ENCODE results near the gene DNAH6.

Gene DNAH6

DNA sequence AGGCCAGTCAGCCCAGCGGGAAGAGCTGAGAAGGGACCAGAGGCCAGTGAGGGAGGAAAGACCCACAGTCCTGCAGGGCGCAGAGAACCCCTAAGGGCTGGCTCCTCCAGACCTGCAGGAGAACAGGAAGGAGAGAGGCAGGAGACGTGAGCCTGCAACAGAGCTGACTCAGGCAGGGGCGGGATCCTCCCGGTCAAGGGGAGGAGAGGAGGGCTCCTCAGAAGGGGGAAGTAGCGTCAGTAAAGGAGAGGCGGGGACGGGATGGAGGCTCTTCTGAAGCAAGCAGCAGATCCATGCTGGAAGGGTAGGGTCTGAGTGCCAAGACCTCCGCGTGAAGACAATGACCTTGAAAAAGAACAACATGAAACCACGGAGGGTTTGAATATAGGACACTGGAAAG, 313.8 kb downstream of the DNAH6 start:
- Histone ChIP-seq H3K27me3 (ENCODE audit: control insufficient read depth in 1 of 2, insufficient read depth in 1 of 2, low read length in 2 of 2) (peaks cover 4 to 17% of the 10 kb centered on the region in 2 experiments), H4K91ac (ENCODE audit: low read length) (no peak overlapping the region), H3K36me3 (ENCODE audit: control insufficient read depth in 1 of 2, insufficient read depth in 2 of 2, low read depth in 1 of 2, low read length in 2 of 2) (peaks cover 0 to 3% of the 10 kb centered on the region in 2 experiments), H3K4me2 (ENCODE audit: low read length, poor library complexity, severe bottlenecking) (no peak overlapping the region), H3K18ac (ENCODE audit: low read depth in 1 of 2, low read length in 2 of 2) (no peak overlapping the region), H3K79me1 (replicated peaks; ENCODE audit: low read length, poor library complexity, severe bottlenecking) (no peaks in the 10 kb centered on the region), H2BK15ac (ENCODE audit: low read depth, poor library complexity, severe bottlenecking) (no peak overlapping the region), H3K23ac (ENCODE audit: low read length in 2 of 2) (no peak overlapping the region), H2BK120ac (ENCODE audit: low read depth, low read length) (no peak overlapping the region), H3K27ac (ENCODE audit: low read length, poor library complexity, severe bottlenecking) (no peak overlapping the region), H3K4ac (ENCODE audit: low read depth in 1 of 2, low read length in 2 of 2) (no peak overlapping the region), H4K8ac (ENCODE audit: low read length) (no peak overlapping the region), H3K4me1 (ENCODE audit: control insufficient read depth, insufficient read depth, low read depth, low read length) (peaks cover 12% of the 10 kb centered on the region), H2AFZ (ENCODE audit: low read depth, low read length) (no peak overlapping the region), H3K4me3 (ENCODE audit: insufficient read depth in 1 of 2, low read depth in 1 of 2, low read length in 2 of 2) (no peak overlapping the region), H3K9me3 (ENCODE audit: control insufficient read depth, low read length) (peaks cover 3% of the 10 kb centered on the region), H2AK5ac (ENCODE audit: low read length, severe bottlenecking) (no peak overlapping the region), H3K14ac (ENCODE audit: low read length in 2 of 2) (no peak overlapping the region), H2BK5ac (ENCODE audit: low read depth, low read length, poor library complexity, severe bottlenecking) (no peak overlapping the region), H3K9ac (ENCODE audit: low read length) (no peak overlapping the region), H2BK12ac (ENCODE audit: low read length in 2 of 2) (no peak overlapping the region)
- no peak for DNase-seq
- WGBS, result 76% methylated on average over 11 of the region's 11 CpGs

DNA sequence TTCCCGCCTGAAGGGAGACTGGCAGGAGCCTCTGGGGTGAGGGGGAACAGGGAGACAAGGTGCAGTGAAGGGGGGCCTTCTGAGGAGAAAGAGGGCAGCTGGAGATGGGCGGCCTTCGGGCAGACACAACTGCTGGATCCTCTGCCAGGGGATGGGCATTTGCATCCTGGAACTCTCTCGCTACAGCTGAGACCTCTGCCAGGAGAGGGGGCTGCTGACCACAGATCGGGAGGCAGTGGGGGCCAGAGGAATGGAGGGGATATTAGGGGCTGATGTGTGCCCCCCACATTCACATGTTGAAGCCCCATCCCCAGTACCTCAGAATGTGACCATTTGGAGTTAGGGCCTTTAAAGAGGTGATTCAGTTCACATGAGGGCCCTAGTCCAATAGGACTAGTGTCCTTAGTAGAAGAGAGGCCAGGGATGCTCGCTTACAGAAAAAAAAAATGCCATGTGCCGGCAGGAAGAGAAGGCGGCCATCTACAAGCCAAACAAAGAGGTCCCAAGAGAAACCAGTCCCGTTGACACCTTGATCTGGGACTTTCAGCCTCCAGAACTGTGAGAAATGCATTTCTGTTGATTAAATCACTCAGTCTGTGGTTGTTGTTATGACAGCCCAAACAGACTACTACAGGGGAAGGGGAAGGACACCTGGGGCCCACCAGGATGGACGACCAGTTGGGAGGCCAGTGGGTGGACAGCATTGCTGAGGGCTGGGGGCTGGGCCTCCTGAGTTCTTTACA, 314.6 kb downstream of the DNAH6 start:
- DNase-seq, result no peak
- 85% methylated on average over 10 of the region's 10 CpGs for WGBS
- H2AFZ ChIP-seq (ENCODE audit: low read depth, low read length), result no peak overlapping the region
- no peak overlapping the region for H4K91ac ChIP-seq (ENCODE audit: low read length)
- H3K4me2 ChIP-seq (ENCODE audit: low read length, poor library complexity, severe bottlenecking), result no peak overlapping the region
- no peak overlapping the region for H4K8ac ChIP-seq (ENCODE audit: low read length)
- H3K27me3 ChIP-seq (ENCODE audit: control insufficient read depth in 1 of 2, insufficient read depth in 1 of 2, low read length in 2 of 2), result peaks cover 4 to 17% of the 10 kb centered on the region in 2 experiments
- H3K9me3 ChIP-seq (ENCODE audit: control insufficient read depth, low read length), result peaks cover 7% of the 10 kb centered on the region
- no peak overlapping the region for H2AK5ac ChIP-seq (ENCODE audit: low read length, severe bottlenecking)
- no peak overlapping the region for H2BK120ac ChIP-seq (ENCODE audit: low read depth, low read length)
- peaks cover 0 to 3% of the 10 kb centered on the region in 2 experiments for H3K36me3 ChIP-seq (ENCODE audit: control insufficient read depth in 1 of 2, insufficient read depth in 2 of 2, low read depth in 1 of 2, low read length in 2 of 2)
- H3K27ac ChIP-seq (ENCODE audit: low read length, poor library complexity, severe bottlenecking), result no peak overlapping the region
- no peak overlapping the region for H3K9ac ChIP-seq (ENCODE audit: low read length)
- no peak overlapping the region for H3K14ac ChIP-seq (ENCODE audit: low read length in 2 of 2)
- no peak overlapping the region for H3K4ac ChIP-seq (ENCODE audit: low read depth in 1 of 2, low read length in 2 of 2)
- H2BK15ac ChIP-seq (ENCODE audit: low read depth, poor library complexity, severe bottlenecking), result no peak overlapping the region
- no peak overlapping the region for H3K23ac ChIP-seq (ENCODE audit: low read length in 2 of 2)
- H2BK12ac ChIP-seq (ENCODE audit: low read length in 2 of 2), result no peak overlapping the region
- no peaks in the 10 kb centered on the region for H3K79me1 ChIP-seq (replicated peaks; ENCODE audit: low read length, poor library complexity, severe bottlenecking)
- no peak overlapping the region for H3K18ac ChIP-seq (ENCODE audit: low read depth in 1 of 2, low read length in 2 of 2)
- peaks cover 12% of the 10 kb centered on the region for H3K4me1 ChIP-seq (ENCODE audit: control insufficient read depth, insufficient read depth, low read depth, low read length)
- H2BK5ac ChIP-seq (ENCODE audit: low read depth, low read length, poor library complexity, severe bottlenecking), result no peak overlapping the region
- H3K4me3 ChIP-seq (ENCODE audit: insufficient read depth in 1 of 2, low read depth in 1 of 2, low read length in 2 of 2), result no peak overlapping the region

DNA sequence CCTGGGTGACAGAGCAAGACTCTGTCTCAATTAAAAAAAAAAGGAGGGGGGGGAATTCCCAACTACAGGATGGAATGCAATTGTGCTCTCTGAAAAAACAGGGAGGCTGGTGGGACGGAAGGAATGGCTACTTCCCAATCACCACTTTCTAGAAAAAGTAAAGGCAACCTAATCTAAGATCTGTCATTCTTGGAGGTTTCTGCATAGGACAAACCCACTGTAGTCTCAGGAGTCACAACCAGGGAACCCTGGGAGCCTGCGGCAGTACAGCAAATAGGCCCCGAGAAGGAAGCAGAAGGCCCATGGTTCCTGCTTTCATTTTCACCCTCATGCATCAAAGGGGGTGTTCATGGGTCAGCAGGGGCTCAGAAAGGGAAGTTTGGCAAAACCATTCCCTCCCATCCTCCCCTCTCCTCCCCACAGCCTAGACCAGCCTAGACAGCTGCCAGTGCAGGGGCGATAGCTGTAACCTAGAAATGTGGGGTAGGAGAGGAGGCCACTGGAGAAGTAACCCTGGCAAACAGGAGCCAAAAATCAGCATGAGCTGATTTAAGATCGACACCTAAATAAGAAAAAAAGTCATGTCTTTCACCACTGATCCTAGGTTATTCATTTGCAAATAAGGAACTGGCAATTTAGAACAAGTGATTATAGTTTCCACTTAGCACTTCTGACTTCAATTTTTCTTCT, 316.6 kb downstream of the DNAH6 start:
- Histone ChIP-seq H3K18ac (ENCODE audit: low read depth in 1 of 2, low read length in 2 of 2) (no peak overlapping the region), H2BK5ac (ENCODE audit: low read depth, low read length, poor library complexity, severe bottlenecking) (no peak overlapping the region), H2BK15ac (ENCODE audit: low read depth, poor library complexity, severe bottlenecking) (no peak overlapping the region), H3K4ac (ENCODE audit: low read depth in 1 of 2, low read length in 2 of 2) (no peak overlapping the region), H2AK5ac (ENCODE audit: low read length, severe bottlenecking) (no peak overlapping the region), H3K23ac (ENCODE audit: low read length in 2 of 2) (no peak overlapping the region), H4K8ac (ENCODE audit: low read length) (no peak overlapping the region), H3K4me2 (ENCODE audit: low read length, poor library complexity, severe bottlenecking) (no peak overlapping the region), H2AFZ (ENCODE audit: low read depth, low read length) (no peak overlapping the region), H3K27ac (ENCODE audit: low read length, poor library complexity, severe bottlenecking) (no peak overlapping the region), H2BK120ac (ENCODE audit: low read depth, low read length) (no peak overlapping the region), H2BK12ac (ENCODE audit: low read length in 2 of 2) (no peak overlapping the region), H3K79me1 (replicated peaks; ENCODE audit: low read length, poor library complexity, severe bottlenecking) (no peaks in the 10 kb centered on the region), H3K4me3 (ENCODE audit: insufficient read depth in 1 of 2, low read depth in 1 of 2, low read length in 2 of 2) (no peak overlapping the region), H3K9ac (ENCODE audit: low read length) (no peak overlapping the region), H3K14ac (ENCODE audit: low read length in 2 of 2) (no peak overlapping the region), H3K36me3 (ENCODE audit: control insufficient read depth in 1 of 2, insufficient read depth in 2 of 2, low read depth in 1 of 2, low read length in 2 of 2) (peaks cover 0 to 3% of the 10 kb centered on the region in 2 experiments), H3K9me3 (ENCODE audit: control insufficient read depth, low read length) (peaks cover 20% of the 10 kb centered on the region), H3K4me1 (ENCODE audit: control insufficient read depth, insufficient read depth, low read depth, low read length) (peaks cover 12% of the 10 kb centered on the region), H4K91ac (ENCODE audit: low read length) (no peak overlapping the region), H3K27me3 (ENCODE audit: control insufficient read depth in 1 of 2, insufficient read depth in 1 of 2, low read length in 2 of 2) (peaks cover 3 to 9% of the 10 kb centered on the region in 2 experiments)
- 71% methylated on average over 3 of the region's 5 CpGs for WGBS
- no peak for DNase-seq

DNA sequence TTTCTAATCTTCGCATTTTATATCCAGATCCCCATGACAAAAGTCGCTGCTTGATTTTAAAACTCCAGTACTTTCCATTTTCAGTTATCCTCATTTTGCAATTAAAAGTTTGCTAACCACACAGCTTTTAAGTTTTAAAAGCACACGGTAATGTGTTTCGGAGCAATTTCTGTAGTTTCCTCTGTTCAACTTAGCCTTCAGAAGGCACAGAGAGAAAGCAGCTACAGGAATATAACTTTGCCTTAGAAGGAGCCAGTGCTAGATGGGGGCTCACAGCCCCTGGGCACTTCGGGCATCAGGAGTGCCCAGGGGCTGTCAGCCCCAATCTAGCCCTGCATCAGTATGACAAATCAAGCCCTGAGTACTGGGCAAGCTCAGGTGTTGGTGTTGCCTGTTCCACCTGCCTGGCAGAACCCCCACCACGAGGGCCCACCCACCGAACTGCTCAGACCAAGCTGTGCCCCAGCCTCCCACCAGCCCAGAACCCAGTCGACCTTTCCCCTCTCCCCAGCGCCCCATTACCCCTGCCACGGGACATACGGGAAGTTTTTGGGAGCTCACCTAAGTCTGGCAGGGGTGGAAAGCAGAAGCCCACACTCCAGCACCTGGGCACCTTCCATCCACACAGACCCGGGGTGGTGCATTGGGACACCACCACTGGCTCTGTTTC, 317.3 kb downstream of the DNAH6 start:
- no peak for DNase-seq
- no peak overlapping the region for H3K4me3 ChIP-seq (ENCODE audit: insufficient read depth in 1 of 2, low read depth in 1 of 2, low read length in 2 of 2)
- H4K8ac ChIP-seq (ENCODE audit: low read length), result peak overlapping the region; percentile 38
- no peak overlapping the region for H2AK5ac ChIP-seq (ENCODE audit: low read length, severe bottlenecking)
- peaks cover 0 to 3% of the 10 kb centered on the region in 2 experiments for H3K36me3 ChIP-seq (ENCODE audit: control insufficient read depth in 1 of 2, insufficient read depth in 2 of 2, low read depth in 1 of 2, low read length in 2 of 2)
- H4K91ac ChIP-seq (ENCODE audit: low read length), result no peak overlapping the region
- peaks cover 12% of the 10 kb centered on the region for H3K4me1 ChIP-seq (ENCODE audit: control insufficient read depth, insufficient read depth, low read depth, low read length)
- peaks cover 20% of the 10 kb centered on the region for H3K9me3 ChIP-seq (ENCODE audit: control insufficient read depth, low read length)
- H3K4me2 ChIP-seq (ENCODE audit: low read length, poor library complexity, severe bottlenecking), result no peak overlapping the region
- H3K27ac ChIP-seq (ENCODE audit: low read length, poor library complexity, severe bottlenecking), result no peak overlapping the region
- H3K14ac ChIP-seq (ENCODE audit: low read length in 2 of 2), result peak overlapping the region in 1 of 2 experiments; percentile 18
- H3K27me3 ChIP-seq (ENCODE audit: control insufficient read depth in 1 of 2, insufficient read depth in 1 of 2, low read length in 2 of 2), result peaks cover 0 to 6% of the 10 kb centered on the region in 2 experiments
- H3K18ac ChIP-seq (ENCODE audit: low read depth in 1 of 2, low read length in 2 of 2), result no peak overlapping the region
- no peak overlapping the region for H2AFZ ChIP-seq (ENCODE audit: low read depth, low read length)
- WGBS, result 85% methylated on average over 12 of the region's 12 CpGs
- H3K23ac ChIP-seq (ENCODE audit: low read length in 2 of 2), result no peak overlapping the region
- no peak overlapping the region for H2BK5ac ChIP-seq (ENCODE audit: low read depth, low read length, poor library complexity, severe bottlenecking)
- no peaks in the 10 kb centered on the region for H3K79me1 ChIP-seq (replicated peaks; ENCODE audit: low read length, poor library complexity, severe bottlenecking)
- no peak overlapping the region for H2BK15ac ChIP-seq (ENCODE audit: low read depth, poor library complexity, severe bottlenecking)
- H2BK12ac ChIP-seq (ENCODE audit: low read length in 2 of 2), result no peak overlapping the region
- no peak overlapping the region for H2BK120ac ChIP-seq (ENCODE audit: low read depth, low read length)
- no peak overlapping the region for H3K9ac ChIP-seq (ENCODE audit: low read length)
- H3K4ac ChIP-seq (ENCODE audit: low read depth in 1 of 2, low read length in 2 of 2), result no peak overlapping the region
